AG04449 (cell line): ENCODE results near the gene ARHGAP31.

ENCODE experiments used
- CTCF ChIA-PET: fragments of 350-600 bp; formaldehyde crosslinking; extraction: SDS; loops from one replicate; lab custom pipeline; 2021; ENCODE audit warnings: antibody characterized with exemption; lab: Yijun Ruan, JAX
- POLR2A ChIA-PET: fragments of 400-600, 350-600 bp; formaldehyde crosslinking; extraction: SDS; loops from one replicate; lab custom pipeline; 2020; ENCODE audit warnings: antibody characterized with exemption, inconsistent platforms; lab: Yijun Ruan, JAX
- DNase-seq: peaks from one replicate; pipeline ENCODE4 v3.0.0-alpha.2; 2010; ENCODE audit warnings: low read depth, low spot score
- H3K4me3 ChIP-seq: 2 replicates; pipeline ENCODE4 v1.5.1; 2011; ENCODE audit warnings: low read depth, mild to moderate bottlenecking, control low read depth, low read length
- CTCF ChIP-seq: IDR thresholded peaks from one replicate; pipeline ENCODE4 v1.5.1; 2011; ENCODE audit warnings: mild to moderate bottlenecking, moderate library complexity, low read length, control low read depth, inconsistent platforms; ENCODE audit not compliant: insufficient read depth; ENCODE audit errors: missing control alignments

The ARHGAP31 gene

GRCh38 chr3:119279584-119280243, 14.5 kb upstream of the ARHGAP31 start:
- DNase-seq: no peak
- ChIA-PET POLR2A (no interaction called here), CTCF (interaction anchor here (2.7 kb wide), 1 partner anchor 74 kb away, joined by 12 read pairs; no protein-coding TSS in a partner anchor)
- no peak overlapping the region for H3K4me3 ChIP-seq
- no peak for TF ChIP-seq CTCF

- no peak for TF ChIP-seq CTCF
- no peak for DNase-seq
- POLR2A ChIA-PET: no interaction called here
- H3K4me3 ChIP-seq: no peak overlapping the region
- CTCF ChIA-PET: interaction anchor here (3.1 kb wide), 1 partner anchor 14 kb away, joined by 13 read pairs; no protein-coding TSS in a partner anchor
Observed at GRCh38 chr3:119288669-119289403, 5.3 kb upstream of the ARHGAP31 start.

- ChIA-PET CTCF (interaction anchor here (1.3 kb wide), 1 partner anchor 16 kb away, joined by 4 read pairs; no protein-coding TSS in a partner anchor), POLR2A (no interaction called here)
- no peak for DNase-seq
- H3K4me3 ChIP-seq: no peak overlapping the region
- TF ChIP-seq CTCF: no peak
Observed at GRCh38 chr3:119289404-119289770, 4.8 kb upstream of the ARHGAP31 start.

GRCh38 chr3:119290613-119291012, 3.6 kb upstream of the ARHGAP31 start:
- CTCF ChIA-PET: interaction anchor here (1.0 to 1.3 kb wide), 3 partner anchors 14 to 62 kb away, joined by 3 to 6 read pairs (median 4); no protein-coding TSS in a partner anchor
- TF ChIP-seq CTCF: no peak
- POLR2A ChIA-PET: no interaction called here
- H3K4me3 ChIP-seq: no peak overlapping the region
- DNase-seq: no peak

- no peak overlapping the region for H3K4me3 ChIP-seq
- POLR2A ChIA-PET: no interaction called here
- CTCF ChIA-PET: interaction anchor here (1.0 to 1.3 kb wide), 3 partner anchors 16 to 62 kb away, joined by 3 to 6 read pairs (median 4); no protein-coding TSS in a partner anchor
Observed at GRCh38 chr3:119291062-119291700, 3.0 kb upstream of the ARHGAP31 start.

More at GRCh38 chr3:119291062-119291700, 3.0 kb upstream of the ARHGAP31 start:
- TF ChIP-seq CTCF: no peak
- DNase-seq: no peak
